MG63 (cell line): ENCODE measurements around the gene DCLK1. TPM values are rescaled to one million over a fixed set of nuclear protein-coding genes. Genes with fewer than 3 reads are reported as not detected.

Experiments
- DNase-seq: peaks from one replicate; pipeline ENCODE4 v3.0.0-alpha.2; 2020
- H3K27me3 ChIP-seq: fragments of 250-450 bp; sonication (Bioruptor Pico); 2 replicates; pipeline ENCODE4 v1.5.1; 2020; ENCODE audit warnings: mild to moderate bottlenecking, moderate library complexity
- H3K36me3 ChIP-seq: fragments of 250-450 bp; sonication (Bioruptor Pico); 2 replicates; pipeline ENCODE4 v1.5.1; 2020; ENCODE audit warnings: mild to moderate bottlenecking, moderate library complexity
- H3K4me3 ChIP-seq: fragments of 250-450 bp; sonication (Bioruptor Pico); 2 replicates; pipeline ENCODE4 v1.5.1; 2020; ENCODE audit warnings: mild to moderate bottlenecking, moderate library complexity
- H3K9me3 ChIP-seq: fragments of 250-450 bp; sonication (Bioruptor Pico); 2 replicates; pipeline ENCODE4 v1.5.1; 2020; ENCODE audit warnings: mild to moderate bottlenecking, moderate library complexity
- total RNA-seq: library from RNA; depleted of rRNA; stranded (reverse); fragments of >200 nt; shearing (Covaris generic); gene quantifications from 2 replicates; pipeline ENCODE4 v1.2.3, GENCODE V29; 2014; ENCODE audit warnings: low replicate concordance

Gene DCLK1
- total RNA-seq, 1 experiment from 2014 or later, result 7.0 TPM

DNA sequence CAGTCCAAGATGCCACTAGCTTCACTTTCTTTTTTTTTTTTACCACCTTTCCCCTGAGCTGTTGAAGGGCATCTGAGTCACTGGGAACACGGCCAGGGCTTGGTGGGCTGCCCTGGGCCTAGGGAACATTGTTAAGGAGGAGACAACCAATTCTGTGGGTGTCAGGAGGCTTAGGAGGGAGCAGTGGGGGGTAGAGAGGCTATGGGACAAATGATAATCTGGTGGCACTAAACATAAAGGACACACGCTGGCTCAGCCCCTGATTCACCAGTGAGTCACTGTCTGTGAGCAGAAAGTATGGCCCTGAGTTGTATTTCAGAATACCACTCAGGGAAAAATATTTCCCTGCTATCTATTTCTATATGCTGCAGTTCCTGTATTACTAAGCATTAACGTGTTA, 207.8 kb downstream of the DCLK1 start:
- H3K4me3 ChIP-seq, result no peak overlapping the region
- H3K36me3 ChIP-seq, result no peaks in the 10 kb centered on the region
- no peaks in the 10 kb centered on the region for H3K9me3 ChIP-seq
- no peaks in the 10 kb centered on the region for H3K27me3 ChIP-seq
- peak; percentile 89 for DNase-seq

- H3K9me3 ChIP-seq, result no peaks in the 10 kb centered on the region
- no peak for DNase-seq
- H3K4me3 ChIP-seq, result no peak overlapping the region
These were observed 210.4 kb downstream of the DCLK1 start for GRCh38 chr13:35920816-35921215.

DNA sequence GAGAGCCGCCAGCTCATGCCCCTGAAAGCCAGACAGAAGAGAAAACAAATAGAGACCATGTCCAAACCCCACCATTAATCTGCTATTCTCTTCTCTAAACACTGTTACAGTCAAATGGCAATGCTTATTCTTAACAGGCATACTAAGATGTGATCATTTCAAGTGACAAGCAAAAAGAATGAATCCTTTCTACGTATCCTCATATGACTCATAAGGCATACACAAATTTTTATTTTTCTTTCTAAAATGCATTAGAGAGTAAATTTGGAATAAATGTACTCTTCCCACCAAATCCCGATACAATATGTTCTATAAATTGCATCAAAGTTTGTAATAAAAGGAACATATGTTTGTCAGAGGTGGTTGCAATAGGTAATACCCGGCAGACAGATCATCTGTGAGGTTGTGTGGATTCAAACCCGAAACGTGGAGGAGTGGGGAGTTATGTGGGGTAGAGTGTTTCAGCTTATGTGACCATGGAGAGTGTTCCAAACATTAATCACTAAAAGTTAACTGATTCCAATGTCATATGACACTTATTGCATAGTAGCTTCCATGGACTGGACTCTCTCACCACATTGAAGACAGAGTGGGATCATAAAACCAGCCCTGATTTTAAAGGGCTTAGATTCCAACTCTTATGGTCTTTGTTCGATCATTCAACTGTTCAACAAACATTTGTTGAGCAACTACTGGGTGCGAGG, 213.1 kb downstream of the DCLK1 start:
- Histone ChIP-seq H3K36me3 (no peaks in the 10 kb centered on the region), H3K9me3 (no peaks in the 10 kb centered on the region), H3K27me3 (no peaks in the 10 kb centered on the region), H3K4me3 (no peak overlapping the region)
- DNase-seq, result no peak

More at GRCh38 chr13:35920816-35921215, 210.4 kb downstream of the DCLK1 start:
- Histone ChIP-seq H3K27me3 (no peaks in the 10 kb centered on the region), H3K36me3 (no peaks in the 10 kb centered on the region)

DNA sequence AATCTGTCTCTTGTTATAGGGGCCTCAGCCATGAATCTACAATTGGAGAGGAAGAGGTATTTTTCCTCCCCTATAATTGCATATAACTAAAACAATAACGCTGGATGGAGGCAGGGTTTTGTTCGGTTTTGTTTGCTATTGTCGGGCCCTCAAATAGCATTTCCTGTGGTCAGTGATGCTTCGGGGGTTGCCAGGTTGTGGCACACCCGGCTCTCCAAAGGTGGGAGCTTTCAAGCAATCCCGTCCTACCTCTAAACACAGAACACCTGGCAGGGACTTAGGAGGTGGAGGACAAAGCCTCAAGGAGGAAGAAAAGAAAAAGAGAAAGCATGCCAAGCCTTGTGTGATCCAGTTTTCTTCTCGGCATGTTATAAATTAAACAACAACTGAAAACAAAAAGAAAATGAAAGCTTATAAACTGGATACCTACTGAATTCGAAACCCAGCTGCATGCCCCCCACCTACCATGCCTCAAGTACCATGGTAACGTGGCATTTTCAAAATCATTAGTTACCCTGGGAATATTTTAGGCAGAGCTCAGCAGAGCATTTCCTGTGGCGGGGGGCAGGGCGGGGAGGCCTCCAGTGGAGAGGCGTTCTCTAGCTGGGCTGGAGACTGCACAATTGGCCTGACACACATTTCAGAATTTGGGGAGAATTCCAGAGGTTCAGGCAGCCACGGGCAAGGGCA, 213.8 kb downstream of the DCLK1 start:
- Histone ChIP-seq H3K36me3 (no peaks in the 10 kb centered on the region), H3K27me3 (no peaks in the 10 kb centered on the region), H3K4me3 (peak overlapping the region; percentile 20), H3K9me3 (no peaks in the 10 kb centered on the region)
- DNase-seq, result peak; percentile 74

GRCh38 chr13:35916146-35916545, 215.0 kb downstream of the DCLK1 start:
- H3K27me3 ChIP-seq, result no peaks in the 10 kb centered on the region
- DNase-seq, result no peak
- no peak overlapping the region for H3K4me3 ChIP-seq
- no peaks in the 10 kb centered on the region for H3K36me3 ChIP-seq
- no peaks in the 10 kb centered on the region for H3K9me3 ChIP-seq

- H3K4me3 ChIP-seq, result no peak overlapping the region
- peak; percentile 32 for DNase-seq
These were observed 216.5 kb downstream of the DCLK1 start for GRCh38 chr13:35914662-35915061.

DNA sequence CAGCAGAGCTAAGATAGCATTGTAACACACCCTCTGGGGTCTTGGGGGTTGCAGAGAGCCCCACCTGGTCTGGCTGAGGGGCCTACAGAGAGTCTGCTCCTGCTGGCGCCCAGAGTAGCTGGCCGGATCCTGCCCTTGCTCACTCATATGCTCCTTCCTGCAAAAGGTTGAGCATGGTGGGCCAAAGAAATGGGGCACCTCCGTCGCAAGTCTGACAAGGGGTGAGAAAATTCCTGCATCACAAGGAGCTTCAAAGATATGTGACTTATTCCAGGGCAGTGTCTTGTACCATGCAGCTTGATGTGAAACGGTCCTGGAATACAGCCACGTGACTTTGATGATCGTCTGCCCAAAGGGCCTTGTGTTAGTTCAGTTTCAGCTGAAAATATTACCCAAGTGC, 218.3 kb downstream of the DCLK1 start:
- DNase-seq, result no peak
- H3K27me3 ChIP-seq, result no peaks in the 10 kb centered on the region

More at GRCh38 chr13:35914662-35915061, 216.5 kb downstream of the DCLK1 start:
- Histone ChIP-seq H3K36me3 (no peaks in the 10 kb centered on the region), H3K9me3 (no peaks in the 10 kb centered on the region), H3K27me3 (no peaks in the 10 kb centered on the region)

DNA sequence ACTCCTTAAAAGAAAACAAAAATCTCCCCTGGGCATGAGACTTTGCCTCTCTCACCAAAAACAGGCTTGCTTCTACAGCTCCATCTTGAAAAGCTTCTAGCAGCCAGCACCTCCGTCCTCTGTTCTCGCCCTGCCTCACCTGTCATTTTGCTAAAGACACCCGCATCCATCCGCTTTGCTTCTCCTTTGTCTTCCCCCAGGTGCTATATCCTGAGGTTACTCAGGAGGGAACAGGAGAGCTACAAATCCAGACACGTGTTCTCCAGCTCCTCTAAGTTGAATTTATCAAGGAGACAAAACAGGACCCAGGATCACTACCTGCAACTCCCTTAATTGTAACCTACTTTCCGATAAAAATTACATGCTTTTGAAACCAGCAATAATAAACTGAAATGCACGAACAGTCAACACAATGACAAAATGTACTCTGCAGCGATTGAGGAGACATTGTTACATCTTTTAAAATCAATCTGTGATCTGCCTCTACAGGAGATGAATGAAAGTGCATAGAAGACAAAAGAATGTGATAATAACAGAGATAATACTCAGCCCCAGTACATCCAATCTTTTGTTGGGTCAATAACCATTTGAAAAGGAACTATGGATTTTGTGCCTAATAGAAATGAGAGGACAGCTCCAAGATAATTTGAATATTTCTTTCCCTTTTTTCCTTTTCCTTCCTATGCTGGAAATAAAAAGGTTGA, 221.2 kb downstream of the DCLK1 start:
- Histone ChIP-seq H3K4me3 (no peak overlapping the region), H3K36me3 (no peaks in the 10 kb centered on the region), H3K27me3 (no peaks in the 10 kb centered on the region), H3K9me3 (no peaks in the 10 kb centered on the region)
- no peak for DNase-seq

More for the DNA sequence above, 218.3 kb downstream of the DCLK1 start:
- Histone ChIP-seq H3K4me3 (no peak overlapping the region), H3K36me3 (no peaks in the 10 kb centered on the region), H3K9me3 (no peaks in the 10 kb centered on the region)

- DNase-seq, result no peak
- Histone ChIP-seq H3K9me3 (no peaks in the 10 kb centered on the region), H3K36me3 (no peaks in the 10 kb centered on the region), H3K4me3 (no peak overlapping the region), H3K27me3 (no peaks in the 10 kb centered on the region)
These were observed 222.1 kb downstream of the DCLK1 start for GRCh38 chr13:35909091-35909490.

GRCh38 chr13:35908226-35908625, 223.0 kb downstream of the DCLK1 start:
- DNase-seq, result no peak
- H3K36me3 ChIP-seq, result no peaks in the 10 kb centered on the region
- H3K27me3 ChIP-seq, result no peaks in the 10 kb centered on the region
- no peaks in the 10 kb centered on the region for H3K9me3 ChIP-seq
- no peak overlapping the region for H3K4me3 ChIP-seq

DNA sequence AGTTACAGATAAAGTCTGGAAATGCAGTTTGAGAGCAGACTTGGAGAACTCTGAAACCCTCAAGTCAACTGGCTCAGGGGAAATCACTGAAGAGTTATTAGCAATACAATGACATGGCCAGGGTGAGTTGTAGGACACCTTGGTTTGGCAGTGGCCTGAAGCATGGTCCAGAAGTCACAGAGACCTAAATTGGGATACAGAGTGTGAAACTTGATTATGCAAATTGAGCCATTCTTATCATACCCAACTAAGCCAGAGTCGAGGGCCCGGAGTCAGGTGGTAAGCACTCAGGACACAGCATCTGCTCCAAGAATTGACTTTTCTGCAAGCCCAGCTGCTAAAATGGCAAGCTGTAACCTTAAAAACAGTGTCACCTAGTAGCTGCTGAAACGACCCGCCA, 224.5 kb downstream of the DCLK1 start:
- no peak for DNase-seq
- no peaks in the 10 kb centered on the region for H3K27me3 ChIP-seq
- H3K9me3 ChIP-seq, result no peaks in the 10 kb centered on the region
- H3K36me3 ChIP-seq, result no peaks in the 10 kb centered on the region
- H3K4me3 ChIP-seq, result no peak overlapping the region

- DNase-seq, result no peak
- H3K36me3 ChIP-seq, result no peaks in the 10 kb centered on the region
- no peaks in the 10 kb centered on the region for H3K27me3 ChIP-seq
- no peak overlapping the region for H3K4me3 ChIP-seq
- no peaks in the 10 kb centered on the region for H3K9me3 ChIP-seq
These were observed 228.1 kb downstream of the DCLK1 start for GRCh38 chr13:35903075-35903474.

GRCh38 chr13:35898041-35898440, 233.1 kb downstream of the DCLK1 start:
- no peaks in the 10 kb centered on the region for H3K36me3 ChIP-seq
- DNase-seq, result no peak
- no peak overlapping the region for H3K4me3 ChIP-seq
- H3K27me3 ChIP-seq, result no peaks in the 10 kb centered on the region
- no peaks in the 10 kb centered on the region for H3K9me3 ChIP-seq

- Histone ChIP-seq H3K27me3 (no peaks in the 10 kb centered on the region), H3K4me3 (no peak overlapping the region), H3K36me3 (no peaks in the 10 kb centered on the region), H3K9me3 (no peaks in the 10 kb centered on the region)
- DNase-seq, result peak; percentile 18
These were observed 236.5 kb downstream of the DCLK1 start for GRCh38 chr13:35894636-35895035.

DNA sequence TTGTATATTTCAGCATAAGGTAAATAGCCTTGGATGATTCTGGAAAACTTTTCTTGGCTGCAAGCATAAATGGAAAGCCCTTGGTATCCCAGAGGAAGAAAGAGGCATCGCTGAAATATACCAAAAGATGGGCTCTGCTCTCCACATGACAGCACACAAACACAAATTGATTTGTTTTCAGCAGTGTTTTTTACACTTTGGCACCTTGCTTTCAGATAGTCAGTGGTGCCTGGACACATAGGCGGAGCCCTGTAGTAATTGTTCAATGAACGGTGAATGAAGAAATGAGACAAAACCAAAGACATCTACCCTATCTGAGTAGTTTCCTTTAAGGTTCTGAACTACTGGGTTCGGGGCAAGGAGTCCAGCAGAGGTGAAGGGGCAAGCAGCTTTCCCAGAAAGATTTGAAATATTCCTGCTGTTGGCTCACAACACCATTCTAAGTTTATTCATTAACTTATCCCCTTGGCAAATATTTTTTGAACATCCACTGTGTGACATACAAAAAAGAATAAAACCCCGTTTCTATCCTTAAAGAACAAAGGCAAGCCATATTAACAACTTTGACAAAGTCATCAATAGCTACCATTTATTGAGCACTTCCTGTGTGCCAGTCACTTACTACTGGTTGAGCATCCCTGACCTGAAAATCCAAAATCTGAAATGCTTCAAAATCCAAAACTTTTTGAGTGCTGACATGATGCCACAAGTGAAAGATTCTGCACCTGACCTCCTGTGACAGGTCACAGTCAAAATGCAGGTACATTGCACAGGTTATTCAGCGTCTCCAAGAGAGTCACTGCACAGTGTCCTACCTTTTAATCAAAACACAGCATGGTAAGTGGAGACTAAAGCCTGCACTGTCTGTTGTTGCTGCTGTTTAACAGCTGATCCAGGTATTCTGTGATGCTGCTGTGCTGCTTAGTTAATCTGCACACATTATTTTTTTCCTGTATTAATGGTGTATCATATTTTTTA, 238.1 kb downstream of the DCLK1 start:
- Histone ChIP-seq H3K27me3 (no peaks in the 10 kb centered on the region), H3K36me3 (no peaks in the 10 kb centered on the region), H3K4me3 (no peak overlapping the region), H3K9me3 (no peaks in the 10 kb centered on the region)
- DNase-seq, result no peak
